ENCODE data around the gene DDAH1. TPM values are rescaled to one million over a fixed set of nuclear protein-coding genes. Genes with fewer than 3 reads are reported as not detected.

The DDAH1 gene
- total RNA-seq, 1 experiment from 2014 or later: 36.3 TPM

DNA sequence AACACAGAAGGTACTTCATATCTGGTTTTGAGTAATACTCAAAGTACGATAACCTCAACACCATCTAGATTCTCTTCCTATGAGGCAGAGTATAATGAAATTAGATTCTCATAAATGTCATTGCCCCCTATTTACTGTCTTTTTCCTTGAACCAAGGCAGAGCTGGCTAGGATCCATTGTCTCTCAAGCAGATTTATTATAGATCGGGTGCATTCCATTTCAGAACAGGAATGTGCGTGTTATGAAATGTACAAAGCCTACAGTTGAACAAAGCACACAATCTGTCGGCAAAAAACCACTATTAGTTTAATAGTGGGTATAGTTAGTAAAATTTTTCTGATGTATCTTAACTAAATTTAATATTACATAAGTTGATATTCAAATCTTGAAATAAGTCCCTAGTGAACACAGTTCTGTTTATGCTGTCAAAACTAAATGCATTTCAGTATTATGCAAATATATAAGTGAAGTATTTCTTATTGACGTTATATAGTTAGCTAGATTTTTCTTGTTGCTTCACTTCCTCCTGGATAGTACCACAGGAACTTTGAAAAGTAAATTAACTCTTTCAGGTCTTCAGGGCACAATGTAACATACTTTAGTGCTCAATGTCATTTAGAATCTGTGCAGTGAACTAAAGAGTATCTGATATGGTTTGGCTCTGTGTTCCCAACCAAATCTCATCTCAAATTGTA lies 92.1 kb downstream of the DDAH1 start:
- WGBS (ENCODE audit: extremely low coverage, insufficient read length, low lambda C conversion rate): no CpG with 5 or more reads among the region's 5 CpGs
- H3K18ac ChIP-seq (ENCODE audit: insufficient read length, low read depth, low read length): no peak overlapping the region
- no peaks in the 10 kb centered on the region for H3K36me3 Mint-ChIP-seq (ENCODE audit: insufficient read depth in 1 of 3, low read depth in 3 of 3)
- no peak overlapping the region for H2BK120ac ChIP-seq (ENCODE audit: low read depth, low read length, poor library complexity, severe bottlenecking)
- no peak overlapping the region for H2BK15ac ChIP-seq (ENCODE audit: low read depth, low read length)
- H3K27me3 ChIP-seq (ENCODE audit: insufficient read depth, low read length): no peaks in the 10 kb centered on the region
- H3K23me2 ChIP-seq (ENCODE audit: insufficient read length, low read depth, low read length, poor library complexity, severe bottlenecking): no peaks in the 10 kb centered on the region
- no peak overlapping the region for H2AFZ ChIP-seq (ENCODE audit: low read length)
- H3K9me3 ChIP-seq (ENCODE audit: control insufficient read depth, low read depth, low read length): no peaks in the 10 kb centered on the region
- no peak overlapping the region for H3K27ac Mint-ChIP-seq
- H4K91ac ChIP-seq (ENCODE audit: insufficient read length, low read depth, low read length): no peak overlapping the region
- no peak overlapping the region for H4K5ac ChIP-seq (ENCODE audit: insufficient read length, low read depth, low read length)
- H4K20me1 ChIP-seq (ENCODE audit: control insufficient read depth, insufficient read depth, insufficient read length): no peaks in the 10 kb centered on the region
- no peak overlapping the region for H4K8ac ChIP-seq (replicated peaks; ENCODE audit: insufficient read length, low read depth, low read length)
- no peak overlapping the region for H3K56ac ChIP-seq (ENCODE audit: insufficient read length, low read depth, low read length)
- peaks cover 5 to 14% of the 10 kb centered on the region in 2 experiments; a peak in 3 of 4 replicates for H3K4me1 Mint-ChIP-seq
- no peaks in the 10 kb centered on the region for H3K79me2 ChIP-seq (ENCODE audit: insufficient read depth, low read length)
- no peak overlapping the region for H2BK5ac ChIP-seq (ENCODE audit: insufficient read length, low read length)
- H3K9ac ChIP-seq (ENCODE audit: extremely low read depth, insufficient read length, low read length): no peak overlapping the region
- no peaks in the 10 kb centered on the region for H3K27me3 Mint-ChIP-seq (ENCODE audit: low read depth)
- H3K79me1 ChIP-seq (ENCODE audit: insufficient read depth, low read depth, low read length, poor library complexity, severe bottlenecking): no peaks in the 10 kb centered on the region
- no peak overlapping the region for H3K4me2 ChIP-seq (ENCODE audit: insufficient read depth, insufficient read length, low read length)
- no peaks in the 10 kb centered on the region for H3K9me3 Mint-ChIP-seq
- H3K27ac ChIP-seq (ENCODE audit: insufficient read length, low read depth, low read length): no peak overlapping the region
- H2BK20ac ChIP-seq (ENCODE audit: low read depth, low read length, poor library complexity, severe bottlenecking): no peak overlapping the region
- no peak overlapping the region for H3K4me3 Mint-ChIP-seq
- DNase-seq: no peak
- no peak overlapping the region for H2AK5ac ChIP-seq (ENCODE audit: insufficient read length, low read length)
- H3K14ac ChIP-seq (ENCODE audit: insufficient read depth, low read length): no peak overlapping the region
- H3K4ac ChIP-seq (ENCODE audit: low read depth, low read length): no peak overlapping the region
- no peak overlapping the region for H3K23ac ChIP-seq (ENCODE audit: insufficient read length, low read depth, low read length)
- H2BK12ac ChIP-seq (ENCODE audit: insufficient read length, low read depth, low read length): no peak overlapping the region
- H3T11ph ChIP-seq (ENCODE audit: low read length): no peak overlapping the region
- H3K4me1 ChIP-seq (ENCODE audit: insufficient read depth, low read length): 0 out of 2 replicates have a peak, but pooled peaks cover 4% of the 10 kb centered on the region
- TF ChIP-seq, protein P1, sequence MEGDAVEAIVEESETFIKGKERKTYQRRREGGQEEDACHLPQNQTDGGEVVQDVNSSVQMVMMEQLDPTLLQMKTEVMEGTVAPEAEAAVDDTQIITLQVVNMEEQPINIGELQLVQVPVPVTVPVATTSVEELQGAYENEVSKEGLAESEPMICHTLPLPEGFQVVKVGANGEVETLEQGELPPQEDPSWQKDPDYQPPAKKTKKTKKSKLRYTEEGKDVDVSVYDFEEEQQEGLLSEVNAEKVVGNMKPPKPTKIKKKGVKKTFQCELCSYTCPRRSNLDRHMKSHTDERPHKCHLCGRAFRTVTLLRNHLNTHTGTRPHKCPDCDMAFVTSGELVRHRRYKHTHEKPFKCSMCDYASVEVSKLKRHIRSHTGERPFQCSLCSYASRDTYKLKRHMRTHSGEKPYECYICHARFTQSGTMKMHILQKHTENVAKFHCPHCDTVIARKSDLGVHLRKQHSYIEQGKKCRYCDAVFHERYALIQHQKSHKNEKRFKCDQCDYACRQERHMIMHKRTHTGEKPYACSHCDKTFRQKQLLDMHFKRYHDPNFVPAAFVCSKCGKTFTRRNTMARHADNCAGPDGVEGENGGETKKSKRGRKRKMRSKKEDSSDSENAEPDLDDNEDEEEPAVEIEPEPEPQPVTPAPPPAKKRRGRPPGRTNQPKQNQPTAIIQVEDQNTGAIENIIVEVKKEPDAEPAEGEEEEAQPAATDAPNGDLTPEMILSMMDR (conservative IDR thresholded peaks at IDR 0.05): no peak

Measured in H9 (cell line).